HEK293T (cell line): ENCODE measurements around the gene SLC26A1.

Experiments used
- ARNT ChIP-seq: fragments of 450-650 bp; IDR thresholded peaks from 2 replicates; pipeline ENCODE4 v1.6.1; 2017; ENCODE audit warnings: mild to moderate bottlenecking
- SP1 ChIP-seq: fragments of 450-650 bp; IDR thresholded peaks from 2 replicates; pipeline ENCODE4 v1.6.1; 2017
- SUZ12 ChIP-seq: fragments of 450-650 bp; IDR thresholded peaks from 2 replicates; pipeline ENCODE4 v1.6.1; 2016; ENCODE audit warnings: mild to moderate bottlenecking

GRCh38 chr4:999882-1000425, 6.8 kb upstream of the SLC26A1 start:
- no peak for TF ChIP-seq SUZ12
- TF ChIP-seq SP1 = no peak
- no peak for TF ChIP-seq ARNT
